Adrenal gland (tissue), 5 donors: ENCODE data around the gene EPHB2.

Experiments
- CTCF ChIP-seq, 6 experiments: fragments of 450-650 bp in 4 of 6; fragments of 200-600 bp in 2 of 6; sonication (generic) in 1 of 6; IDR thresholded peaks; 1 replicate in 5 of 6; 2 replicates in 1 of 6; pipeline versions ENCODE4 v1.5.1 to v1.8.0; 2016 to 2021; ENCODE audit warnings: antibody characterized with exemption in 6 of 6, mild to moderate bottlenecking in 2 of 6, moderate library complexity in 1 of 6
- POLR2A ChIP-seq, 2 donors: fragments of 450-650 bp; IDR thresholded peaks; one replicate each; pipeline ENCODE4 v1.6.1; 2017; ENCODE audit warnings: antibody characterized with exemption in 2 of 2, mild to moderate bottlenecking in 2 of 2, moderate library complexity in 1 of 2
- donor health status: DM: no; HTN: no; CAD: no.

- no peak for TF ChIP-seq CTCF (IDR thresholded peaks at IDR 0.05)
- no peak for TF ChIP-seq POLR2A (IDR thresholded peaks at IDR 0.05)
Observed at GRCh38 chr1:22868331-22868730, 157.7 kb downstream of the EPHB2 start.
